Mesendoderm (in vitro differentiated cells): ENCODE results near the gene U2SURP.
A peak's percentile ranks its signal among the peaks of the same experiment; 100 is the strongest.
"Not testable (repeated sequence)": the region's sequence is repeated elsewhere in the genome, so short reads cannot be mapped to it uniquely, and the experiment has no call there.

Experiments
- DNase-seq: peaks from one replicate; pipeline ENCODE4 v3.0.0; 2013
- H2AK5ac ChIP-seq: 2 replicates; pipeline ENCODE4 v1.6.1; 2013; ENCODE audit warnings: low read length, inconsistent platforms
- H2BK120ac ChIP-seq: 2 replicates; pipeline ENCODE4 v1.6.1; 2013; ENCODE audit warnings: low read depth, mild to moderate bottlenecking, low read length, moderate library complexity, mixed read lengths
- H2BK15ac ChIP-seq: replicated peaks from 2 replicates; pipeline ENCODE4 v1.6.1; 2013; ENCODE audit warnings: low read depth, mild to moderate bottlenecking, moderate library complexity
- H2BK5ac ChIP-seq: 2 replicates; pipeline ENCODE4 v1.6.1; 2013; ENCODE audit warnings: low read length, inconsistent platforms
- H3K18ac ChIP-seq: 2 replicates; pipeline ENCODE4 v1.6.1; 2013; ENCODE audit warnings: mild to moderate bottlenecking, low read length, mixed read lengths
- H3K23ac ChIP-seq: one replicate; pipeline ENCODE4 v1.6.1; 2013; ENCODE audit warnings: low read length
- H3K27ac ChIP-seq: 2 replicates; pipeline ENCODE4 v1.5.1; 2013; ENCODE audit warnings: low read depth, mild to moderate bottlenecking, inconsistent platforms, low read length, moderate library complexity
- H3K27me3 ChIP-seq: 2 replicates; pipeline ENCODE4 v1.6.1; 2013; ENCODE audit warnings: low read length, control low read depth, mild to moderate bottlenecking, inconsistent platforms; ENCODE audit not compliant: insufficient read depth, poor library complexity
- H3K36me3 ChIP-seq: 2 replicates; pipeline ENCODE4 v1.6.1; 2013; ENCODE audit warnings: low read length, inconsistent platforms; ENCODE audit not compliant: control insufficient read depth, insufficient read depth
- H3K4ac ChIP-seq: one replicate; pipeline ENCODE4 v1.6.1; 2013; ENCODE audit warnings: low read depth, mild to moderate bottlenecking, low read length, moderate library complexity
- H3K4me1 ChIP-seq: 2 replicates; pipeline ENCODE4 v1.6.1; 2013; ENCODE audit warnings: low read depth, low read length, inconsistent platforms; ENCODE audit not compliant: control insufficient read depth
- H3K4me2 ChIP-seq: 2 replicates; pipeline ENCODE4 v1.6.1; 2013; ENCODE audit warnings: low read length
- H3K4me3 ChIP-seq: 2 replicates; pipeline ENCODE4 v1.5.1; 2013; ENCODE audit warnings: mild to moderate bottlenecking, low read length
- H3K56ac ChIP-seq: one replicate; pipeline ENCODE4 v1.6.1; 2013; ENCODE audit warnings: low read length
- H3K79me1 ChIP-seq: 2 replicates; pipeline ENCODE4 v1.6.1; 2013; ENCODE audit warnings: low read length, inconsistent platforms
- H3K79me2 ChIP-seq: 2 replicates; pipeline ENCODE4 v1.6.1; 2013; ENCODE audit warnings: mild to moderate bottlenecking, low read length; ENCODE audit not compliant: control insufficient read depth, insufficient read depth
- H3K9ac ChIP-seq: 2 replicates; pipeline ENCODE4 v1.6.1; 2013; ENCODE audit warnings: low read length, inconsistent platforms
- H4K5ac ChIP-seq: one replicate; pipeline ENCODE4 v1.6.1; 2013; ENCODE audit warnings: low read length
- H4K8ac ChIP-seq: one replicate; pipeline ENCODE4 v1.6.1; 2013; ENCODE audit warnings: low read depth, mild to moderate bottlenecking, control low read depth, low read length, moderate library complexity
- WGBS: extraction: QIAGEN DNeasy Blood & Tissue Kit; methylation state at CpG from one replicate; pipeline ENCODE4 v1.1.7; 2013; ENCODE audit warnings: low lambda C conversion rate, missing lambda C conversion rate; ENCODE audit not compliant: insufficient coverage; ENCODE audit errors: extremely low coverage; 5-methylcytosine and 5-hydroxymethylcytosine counted together

Gene U2SURP

GRCh38 chr3:143024351-143024960 lies 23.1 kb downstream of the U2SURP start:
- Histone ChIP-seq H3K4me1 (no peaks in the 10 kb centered on the region), H2BK5ac (no peak overlapping the region), H3K4me2 (no peak overlapping the region), H2AK5ac (no peak overlapping the region), H4K5ac (no peak overlapping the region), H3K27me3 (no peaks in the 10 kb centered on the region), H3K4ac (no peak overlapping the region), H2BK120ac (no peak overlapping the region), H3K4me3 (no peak overlapping the region), H2BK15ac (no peak overlapping the region), H3K79me1 (peaks cover 3% of the 10 kb centered on the region), H3K18ac (no peak overlapping the region), H3K79me2 (no peaks in the 10 kb centered on the region), H3K23ac (no peak overlapping the region), H4K8ac (no peak overlapping the region), H3K27ac (no peak overlapping the region), H3K36me3 (peaks cover 6% of the 10 kb centered on the region), H3K9ac (no peak overlapping the region), H3K56ac (no peak overlapping the region)
- WGBS, result no CpG with 5 or more reads among the region's 4 CpGs
- no peak for DNase-seq

GRCh38 chr3:143031327-143031726 lies 30.0 kb downstream of the U2SURP start:
- Histone ChIP-seq H3K23ac (no peak overlapping the region), H3K79me1 (peaks cover 2% of the 10 kb centered on the region), H3K36me3 (peaks cover 4% of the 10 kb centered on the region), H3K4me2 (no peak overlapping the region), H3K27me3 (no peaks in the 10 kb centered on the region), H2BK120ac (no peak overlapping the region), H2BK15ac (no peak overlapping the region), H3K4me3 (no peak overlapping the region), H3K9ac (no peak overlapping the region), H4K8ac (no peak overlapping the region), H3K18ac (no peak overlapping the region), H2BK5ac (no peak overlapping the region), H4K5ac (no peak overlapping the region), H3K4me1 (no peaks in the 10 kb centered on the region), H2AK5ac (no peak overlapping the region), H3K56ac (no peak overlapping the region), H3K27ac (no peak overlapping the region), H3K79me2 (no peaks in the 10 kb centered on the region), H3K4ac (no peak overlapping the region)
- no peak for DNase-seq
- no CpG with 5 or more reads among the region's 2 CpGs for WGBS

GRCh38 chr3:143031796-143032387 lies 30.5 kb downstream of the U2SURP start:
- H3K9ac ChIP-seq, H3K23ac ChIP-seq, H3K79me1 ChIP-seq, H3K4me1 ChIP-seq, H3K27ac ChIP-seq, H3K4me2 ChIP-seq, DNase-seq, H4K8ac ChIP-seq, H3K79me2 ChIP-seq, H2BK120ac ChIP-seq, H3K36me3 ChIP-seq, H2AK5ac ChIP-seq, H4K5ac ChIP-seq, H3K27me3 ChIP-seq, H3K56ac ChIP-seq, H2BK15ac ChIP-seq, H3K4me3 ChIP-seq, H2BK5ac ChIP-seq, H3K4ac ChIP-seq, H3K18ac ChIP-seq: not testable (repeated sequence)
- no CpG with 5 or more reads among the region's 4 CpGs for WGBS

- H3K27me3 ChIP-seq, result no peaks in the 10 kb centered on the region
- DNase-seq, result no peak
- no peak overlapping the region for H2BK5ac ChIP-seq
- H4K5ac ChIP-seq, result no peak overlapping the region
- H3K79me2 ChIP-seq, result no peaks in the 10 kb centered on the region
- no peak overlapping the region for H2BK15ac ChIP-seq
- no peak overlapping the region for H3K4me2 ChIP-seq
- H3K79me1 ChIP-seq, result no peaks in the 10 kb centered on the region
- no peak overlapping the region for H3K27ac ChIP-seq
- H3K4me1 ChIP-seq, result no peaks in the 10 kb centered on the region
- no peak overlapping the region for H3K23ac ChIP-seq
- H3K56ac ChIP-seq, result no peak overlapping the region
- H2BK120ac ChIP-seq, result no peak overlapping the region
- no peak overlapping the region for H4K8ac ChIP-seq
- no CpG with 5 or more reads among the region's 3 CpGs for WGBS
- H3K18ac ChIP-seq, result no peak overlapping the region
- no peak overlapping the region for H2AK5ac ChIP-seq
- no peak overlapping the region for H3K4ac ChIP-seq
- no peak overlapping the region for H3K9ac ChIP-seq
- H3K36me3 ChIP-seq, result peaks cover 2% of the 10 kb centered on the region
- H3K4me3 ChIP-seq, result no peak overlapping the region
Measured at GRCh38 chr3:143035466-143036211, 34.3 kb downstream of the U2SURP start.

GRCh38 chr3:143036557-143036956 lies 35.2 kb downstream of the U2SURP start:
- no peaks in the 10 kb centered on the region for H3K27me3 ChIP-seq
- WGBS, result no CpG with 5 or more reads among the region's 2 CpGs
- no peaks in the 10 kb centered on the region for H3K79me1 ChIP-seq

More at GRCh38 chr3:143036557-143036956, 35.2 kb downstream of the U2SURP start:
- Histone ChIP-seq H4K8ac (no peak overlapping the region), H3K9ac (no peak overlapping the region), H3K18ac (no peak overlapping the region), H3K4me2 (no peak overlapping the region), H2BK120ac (no peak overlapping the region), H3K23ac (no peak overlapping the region), H3K4me3 (no peak overlapping the region), H3K27ac (no peak overlapping the region), H2BK5ac (no peak overlapping the region), H2AK5ac (no peak overlapping the region), H4K5ac (no peak overlapping the region), H3K4me1 (no peaks in the 10 kb centered on the region), H3K4ac (no peak overlapping the region), H3K56ac (no peak overlapping the region), H2BK15ac (no peak overlapping the region), H3K36me3 (peaks cover 2% of the 10 kb centered on the region), H3K79me2 (no peaks in the 10 kb centered on the region)
- DNase-seq, result peak; percentile 19
